ENCODE results near the gene AKAP6. TPM values are rescaled to one million over a fixed set of nuclear protein-coding genes. Genes with fewer than 3 reads are reported as not detected.

Gene AKAP6
- total RNA-seq, 4 donors from 2014 or later: 2.0 to 11.0 (median 4.2) TPM

DNA sequence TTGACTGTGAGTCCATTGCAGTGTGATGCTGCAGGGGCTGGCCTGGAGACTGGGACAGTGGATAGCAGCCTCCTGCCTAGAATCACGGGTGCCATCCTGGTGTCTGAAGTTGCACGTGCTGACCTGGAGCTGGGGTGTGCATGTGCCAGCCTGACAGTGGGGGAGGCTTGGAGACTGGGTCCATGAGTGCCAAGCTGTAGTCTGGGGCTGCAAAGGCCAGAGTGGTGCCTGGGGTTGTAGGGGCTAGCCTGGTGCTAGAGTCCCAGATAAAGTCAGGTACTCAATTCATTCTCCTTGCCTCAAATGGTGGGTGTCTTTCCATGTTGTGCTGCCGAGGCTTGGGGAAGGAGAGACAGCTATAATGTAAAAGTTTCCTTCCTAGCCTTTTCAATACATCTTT lies 427.7 kb downstream of the AKAP6 start:
- no peaks in the 10 kb centered on the region for H3K36me3 ChIP-seq
- no peaks in the 10 kb centered on the region for H3K9me3 ChIP-seq
- TF ChIP-seq CTCF (IDR thresholded peaks at IDR 0.05): no peak
- no peak for TF ChIP-seq POLR2AphosphoS5 (IDR thresholded peaks at IDR 0.05)
- no peak for TF ChIP-seq POLR2A (IDR thresholded peaks at IDR 0.05)
- TF ChIP-seq EP300 (IDR thresholded peaks at IDR 0.05): no peak
- no peaks in the 10 kb centered on the region for H3K4me1 ChIP-seq
- 89% methylated on average over 1 of the region's 3 CpGs for WGBS
- H3K27ac ChIP-seq: no peak overlapping the region
- no peak overlapping the region for H3K4me3 ChIP-seq
- no peaks in the 10 kb centered on the region for H3K27me3 ChIP-seq
- DNase-seq (ENCODE audit: low spot score in 2 of 2): no peak

- Histone ChIP-seq H3K27me3 (no peaks in the 10 kb centered on the region), H3K4me3 (no peak overlapping the region), H3K27ac (no peak overlapping the region), H3K4me1 (no peaks in the 10 kb centered on the region), H3K9me3 (no peaks in the 10 kb centered on the region), H3K36me3 (no peaks in the 10 kb centered on the region)
- TF ChIP-seq POLR2AphosphoS5 (IDR thresholded peaks at IDR 0.05) (no peak), CTCF (IDR thresholded peaks at IDR 0.05) (no peak), POLR2A (IDR thresholded peaks at IDR 0.05) (no peak), EP300 (IDR thresholded peaks at IDR 0.05) (no peak)
- DNase-seq (ENCODE audit: low spot score in 2 of 2): no peak
- 78% methylated on average over 4 of the region's 4 CpGs for WGBS
Measured at GRCh38 chr14:32757568-32757967, 428.5 kb downstream of the AKAP6 start.

GRCh38 chr14:32761381-32761968 lies 432.4 kb downstream of the AKAP6 start:
- Histone ChIP-seq H3K4me1 (no peaks in the 10 kb centered on the region), H3K27me3 (no peaks in the 10 kb centered on the region), H3K4me3 (no peak overlapping the region), H3K9me3 (no peaks in the 10 kb centered on the region), H3K27ac (no peak overlapping the region), H3K36me3 (no peaks in the 10 kb centered on the region)
- 68% methylated on average over 5 of the region's 5 CpGs for WGBS
- DNase-seq (ENCODE audit: low spot score in 2 of 2): no peak
- TF ChIP-seq POLR2AphosphoS5 (IDR thresholded peaks at IDR 0.05): no peak
- TF ChIP-seq CTCF (IDR thresholded peaks at IDR 0.05): no peak
- TF ChIP-seq EP300 (IDR thresholded peaks at IDR 0.05): no peak
- no peak for TF ChIP-seq POLR2A (IDR thresholded peaks at IDR 0.05)

- Histone ChIP-seq H3K27ac (no peak overlapping the region), H3K27me3 (no peaks in the 10 kb centered on the region), H3K36me3 (no peaks in the 10 kb centered on the region), H3K9me3 (no peaks in the 10 kb centered on the region), H3K4me1 (no peaks in the 10 kb centered on the region), H3K4me3 (no peak overlapping the region)
- TF ChIP-seq POLR2AphosphoS5 (IDR thresholded peaks at IDR 0.05) (no peak), CTCF (IDR thresholded peaks at IDR 0.05) (no peak), POLR2A (IDR thresholded peaks at IDR 0.05) (no peak)
- no peak for DNase-seq (ENCODE audit: low spot score in 2 of 2)
- 70% methylated on average over 2 of the region's 2 CpGs for WGBS
Measured at GRCh38 chr14:32762886-32763285, 433.8 kb downstream of the AKAP6 start.

- H3K36me3 ChIP-seq: no peaks in the 10 kb centered on the region
- H3K9me3 ChIP-seq: no peaks in the 10 kb centered on the region
- no peaks in the 10 kb centered on the region for H3K4me1 ChIP-seq
- no peak for DNase-seq (ENCODE audit: low spot score in 2 of 2)
- H3K27ac ChIP-seq: no peak overlapping the region
- TF ChIP-seq CTCF (IDR thresholded peaks at IDR 0.05): no peak
- TF ChIP-seq EP300 (IDR thresholded peaks at IDR 0.05): no peak
- no peak for TF ChIP-seq POLR2A (IDR thresholded peaks at IDR 0.05)
- TF ChIP-seq POLR2AphosphoS5 (IDR thresholded peaks at IDR 0.05): no peak
- 84% methylated on average over 1 of the region's 1 CpG for WGBS
- H3K4me3 ChIP-seq: no peak overlapping the region
- no peaks in the 10 kb centered on the region for H3K27me3 ChIP-seq
Measured at GRCh38 chr14:32763673-32764072, 434.6 kb downstream of the AKAP6 start.
